ENCODE results near the gene KDM4C. TPM values are rescaled to one million over a fixed set of nuclear protein-coding genes. Genes with fewer than 3 reads are reported as not detected.
"Not testable (repeated sequence)": the region's sequence is repeated elsewhere in the genome, so short reads cannot be mapped to it uniquely, and the experiment has no call there.

Gene KDM4C
- total RNA-seq, 4 donors from 2014 or later: 32.3 to 41.4 (median 35.3) TPM

GRCh38 chr9:6735422-6735821 lies 22.4 kb upstream of the KDM4C start:
- 84 to 91% methylated on average over 3 of the region's 3 CpGs for WGBS, 2 donors

GRCh38 chr9:6739218-6739617 lies 18.6 kb upstream of the KDM4C start:
- 10 to 19% methylated on average over 1 of the region's 1 CpG for WGBS, 2 donors
- TF ChIP-seq POLR2A (IDR thresholded peaks at IDR 0.05) (no peak), CTCF (IDR thresholded peaks at IDR 0.05) (no peak)

More at GRCh38 chr9:6735422-6735821, 22.4 kb upstream of the KDM4C start:
- no peak for TF ChIP-seq CTCF (IDR thresholded peaks at IDR 0.05)
- no peak for TF ChIP-seq POLR2A (IDR thresholded peaks at IDR 0.05)
- intact Hi-C loops (cut with DNase I; ENCODE audit: low total_unique reads): loop anchor here (5.0 kb wide), 1 partner anchor 1708 kb away; no protein-coding TSS in a partner anchor
- no peak overlapping the region for H3K4me3 ChIP-seq (ENCODE audit: low read depth, poor library complexity, severe bottlenecking)
- DNase-seq (ENCODE audit: low spot score in 2 of 2): no peak

GRCh38 chr9:6748861-6749260 lies 8.9 kb upstream of the KDM4C start:
- H3K4me3 ChIP-seq (ENCODE audit: low read depth, poor library complexity, severe bottlenecking); intact Hi-C loops (cut with DNase I; ENCODE audit: low total_unique reads): not testable (repeated sequence)
- DNase-seq (ENCODE audit: low spot score in 2 of 2): peak in 1 of 2 donors; percentile 50
- 92 to 94% methylated on average over 9 of the region's 9 CpGs for WGBS, 2 donors

More at GRCh38 chr9:6739218-6739617, 18.6 kb upstream of the KDM4C start:
- DNase-seq (ENCODE audit: low spot score in 2 of 2): no peak
- no peak overlapping the region for H3K4me3 ChIP-seq (ENCODE audit: low read depth, poor library complexity, severe bottlenecking)
- intact Hi-C loops (cut with DNase I; ENCODE audit: low total_unique reads): loop anchor here (5.0 kb wide), 1 partner anchor 1712 kb away; no protein-coding TSS in a partner anchor

- intact Hi-C loops (cut with DNase I; ENCODE audit: low total_unique reads); H3K4me3 ChIP-seq (ENCODE audit: low read depth, poor library complexity, severe bottlenecking): not testable (repeated sequence)
- 89 to 92% methylated on average over 10 of the region's 10 CpGs for WGBS, 2 donors
- DNase-seq (ENCODE audit: low spot score in 2 of 2): peak in 1 of 2 donors; percentile 63
Measured at GRCh38 chr9:6754861-6755260, 2.9 kb upstream of the KDM4C start.

- 0% methylated on average over 9 to 13 of the region's 14 CpGs for WGBS, 2 donors
- intact Hi-C loops (cut with DNase I; ENCODE audit: low total_unique reads): no loop called here
- peak in 1 of 2 donors; percentile 61 for DNase-seq (ENCODE audit: low spot score in 2 of 2)
- peak overlapping the region; percentile 97 for H3K4me3 ChIP-seq (ENCODE audit: low read depth, poor library complexity, severe bottlenecking)
- TF ChIP-seq POLR2A (IDR thresholded peaks at IDR 0.05): no peak
- TF ChIP-seq CTCF (IDR thresholded peaks at IDR 0.05): no peak
Measured at GRCh38 chr9:6757132-6757455, 679 bp upstream of the KDM4C start.

- H3K4me3 ChIP-seq (ENCODE audit: low read depth, poor library complexity, severe bottlenecking): peak overlapping the region; percentile 97
- intact Hi-C loops (cut with DNase I; ENCODE audit: low total_unique reads): no loop called here
- DNase-seq (ENCODE audit: low spot score in 2 of 2): no peak
- WGBS, 2 donors: 0% methylated on average over 7 of the region's 35 CpGs; no CpG with 5 or more reads in 1 of the 2 donors
- TF ChIP-seq POLR2A (IDR thresholded peaks at IDR 0.05) (no peak), CTCF (IDR thresholded peaks at IDR 0.05) (no peak)
Measured at GRCh38 chr9:6758248-6758497, 400 bp downstream of the KDM4C start.

GRCh38 chr9:6758498-6759184 lies 868 bp downstream of the KDM4C start:
- H3K4me3 ChIP-seq (ENCODE audit: low read depth, poor library complexity, severe bottlenecking): peak overlapping the region; percentile 97
- 0% methylated on average over 29 to 37 of the region's 42 CpGs for WGBS, 2 donors
- intact Hi-C loops (cut with DNase I; ENCODE audit: low total_unique reads): no loop called here
- peak; percentile 35 to 91 for DNase-seq (ENCODE audit: low spot score in 2 of 2)
- TF ChIP-seq POLR2A (IDR thresholded peaks at IDR 0.05) (no peak), CTCF (IDR thresholded peaks at IDR 0.05) (no peak)
